ENCODE results near the gene SPATA17. TPM values are rescaled to one million over a fixed set of nuclear protein-coding genes. Genes with fewer than 3 reads are reported as not detected.

The SPATA17 gene
- total RNA-seq, 1 donor from 2014 or later = 0.53 TPM

GRCh38 chr1:217857061-217857460, 225.9 kb downstream of the SPATA17 start:
- H3K27me3 ChIP-seq (ENCODE audit: control insufficient read depth, insufficient read depth, low read length) = no peaks in the 10 kb centered on the region
- TF ChIP-seq CTCF (IDR thresholded peaks at IDR 0.05; ENCODE audit: insufficient read depth, low read length, severe bottlenecking) = no peak
- DNase-seq (ENCODE audit: low read depth) = no peak
- no peak overlapping the region for H3K4me3 ChIP-seq (ENCODE audit: low read depth, low read length)
- no peaks in the 10 kb centered on the region for H3K36me3 ChIP-seq (ENCODE audit: control insufficient read depth, insufficient read depth, low read length)
- FAIRE-seq = no peak

- no peak for DNase-seq (ENCODE audit: low read depth)
- no peaks in the 10 kb centered on the region for H3K27me3 ChIP-seq (ENCODE audit: control insufficient read depth, insufficient read depth, low read length)
- H3K36me3 ChIP-seq (ENCODE audit: control insufficient read depth, insufficient read depth, low read length) = no peaks in the 10 kb centered on the region
- TF ChIP-seq CTCF (IDR thresholded peaks at IDR 0.05; ENCODE audit: insufficient read depth, low read length, severe bottlenecking) = no peak
- H3K4me3 ChIP-seq (ENCODE audit: low read depth, low read length) = no peak overlapping the region
- FAIRE-seq = no peak
Observed at GRCh38 chr1:217861658-217862057, 230.5 kb downstream of the SPATA17 start.

GRCh38 chr1:217867446-217867995, 236.4 kb downstream of the SPATA17 start:
- H3K36me3 ChIP-seq (ENCODE audit: control insufficient read depth, insufficient read depth, low read length) = no peaks in the 10 kb centered on the region
- DNase-seq (ENCODE audit: low read depth) (no peak), FAIRE-seq (no peak)
- TF ChIP-seq CTCF (IDR thresholded peaks at IDR 0.05; ENCODE audit: insufficient read depth, low read length, severe bottlenecking) = no peak
- H3K27me3 ChIP-seq (ENCODE audit: control insufficient read depth, insufficient read depth, low read length) = no peaks in the 10 kb centered on the region
- no peak overlapping the region for H3K4me3 ChIP-seq (ENCODE audit: low read depth, low read length)

GRCh38 chr1:217871955-217872354, 240.8 kb downstream of the SPATA17 start:
- no peak for FAIRE-seq
- TF ChIP-seq CTCF (IDR thresholded peaks at IDR 0.05; ENCODE audit: insufficient read depth, low read length, severe bottlenecking) = no peak

GRCh38 chr1:217875229-217875628, 244.1 kb downstream of the SPATA17 start:
- DNase-seq (ENCODE audit: low read depth) (no peak), FAIRE-seq (no peak)
- H3K4me3 ChIP-seq (ENCODE audit: low read depth, low read length) = no peak overlapping the region
- no peak for TF ChIP-seq CTCF (IDR thresholded peaks at IDR 0.05; ENCODE audit: insufficient read depth, low read length, severe bottlenecking)
- H3K36me3 ChIP-seq (ENCODE audit: control insufficient read depth, insufficient read depth, low read length) = no peaks in the 10 kb centered on the region
- no peaks in the 10 kb centered on the region for H3K27me3 ChIP-seq (ENCODE audit: control insufficient read depth, insufficient read depth, low read length)

More at GRCh38 chr1:217871955-217872354, 240.8 kb downstream of the SPATA17 start:
- no peaks in the 10 kb centered on the region for H3K36me3 ChIP-seq (ENCODE audit: control insufficient read depth, insufficient read depth, low read length)
- H3K27me3 ChIP-seq (ENCODE audit: control insufficient read depth, insufficient read depth, low read length) = no peaks in the 10 kb centered on the region
- H3K4me3 ChIP-seq (ENCODE audit: low read depth, low read length) = no peak overlapping the region
- DNase-seq (ENCODE audit: low read depth) = no peak

GRCh38 chr1:217876401-217876800, 245.3 kb downstream of the SPATA17 start:
- no peak for TF ChIP-seq CTCF (IDR thresholded peaks at IDR 0.05; ENCODE audit: insufficient read depth, low read length, severe bottlenecking)
- Histone ChIP-seq H3K36me3 (ENCODE audit: control insufficient read depth, insufficient read depth, low read length) (no peaks in the 10 kb centered on the region), H3K4me3 (ENCODE audit: low read depth, low read length) (no peak overlapping the region), H3K27me3 (ENCODE audit: control insufficient read depth, insufficient read depth, low read length) (no peaks in the 10 kb centered on the region)
- no peak for DNase-seq (ENCODE audit: low read depth)
- FAIRE-seq = no peak
